ENCODE results near the gene KHDC3L. TPM values are rescaled to one million over a fixed set of nuclear protein-coding genes. Genes with fewer than 3 reads are reported as not detected.

KHDC3L gene
- total and polyA plus RNA-seq, 2 of the 13 experiments (the other 11 are each of a cell fraction or from before 2014, with no cell fraction given), result not detected

- 2% methylated on average over 6 of the region's 6 CpGs for WGBS (ENCODE audit: low lambda C conversion rate)
- Histone ChIP-seq H3K4me2 (ENCODE audit: low read depth, low read length) (no peak overlapping the region), H3K79me2 (ENCODE audit: insufficient read depth, low read length) (no peaks in the 10 kb centered on the region), H3K9ac (ENCODE audit: insufficient read depth, low read depth, low read length) (no peak overlapping the region), H3K27ac (ENCODE audit: extremely low read length, insufficient read depth, low read length) (no peak overlapping the region), H2AFZ (ENCODE audit: low read length) (no peak overlapping the region), H3K4me3 (replicated peaks in 1 of 3; ENCODE audit: insufficient read depth in 1 of 3, low read depth in 2 of 3, low read length in 3 of 3) (no peak overlapping the region), H4K20me1 (ENCODE audit: insufficient read depth, low read length) (no peaks in the 10 kb centered on the region), H3K36me3 (replicated peaks in 1 of 2; ENCODE audit: control insufficient read depth in 1 of 2, insufficient read depth in 2 of 2, low read length in 2 of 2) (no peaks in the 10 kb centered on the region), H3K4me1 (ENCODE audit: insufficient read depth, low read length) (no peaks in the 10 kb centered on the region), H3K27me3 (ENCODE audit: control insufficient read depth in 1 of 2, insufficient read depth in 2 of 2, low read length in 2 of 2) (peaks cover 0 to 21% of the 10 kb centered on the region in 2 experiments; a peak in 2 of 5 replicates), H3K9me3 (ENCODE audit: low read length) (no peaks in the 10 kb centered on the region)
- in situ Hi-C loops (cut with HindIII; ENCODE audit: extremely low pct_ligation_motif_present, low pct_unique_long_range_greater_than_20kb) (no loop called here), intact Hi-C loops (cut with micrococcal nuclease; ENCODE audit: unreplicated experiment) (no loop called here)
- BruUV-seq (replicated peaks), result no TSS peak
- no peak for FAIRE-seq
- no peak for DNase-seq (ENCODE audit: low spot score)
- TF ChIP-seq HMGXB4 (CRISPR knock-in tag; IDR thresholded peaks at IDR 0.05; ENCODE audit: borderline replicate concordance in 1 of 2, low read depth in 1 of 2), result no peak
- POLR2A ChIA-PET, result no interaction called here
- ATAC-seq, result no peak
- CTCF ChIA-PET (ENCODE audit: low intra/inter-chr PET ratio, low total read pairs), result no interaction called here
These were observed 13.1 kb upstream of the KHDC3L start for GRCh38 chr6:73349311-73349710.

- H4K20me1 ChIP-seq (ENCODE audit: insufficient read depth, low read length), result no peaks in the 10 kb centered on the region
- BruUV-seq (replicated peaks), result no TSS peak
These were observed 8.5 kb upstream of the KHDC3L start, which contains the start of gene DPPA5 for GRCh38 chr6:73353636-73354593. DPPA5 (minus strand) TSS chr6:73354276; CDS start chr6:73354225, 51 bp downstream.

More at GRCh38 chr6:73353636-73354593, 8.5 kb upstream of the KHDC3L start, which contains the start of gene DPPA5:
- no peaks in the 10 kb centered on the region for H3K36me3 ChIP-seq (replicated peaks in 1 of 2; ENCODE audit: control insufficient read depth in 1 of 2, insufficient read depth in 2 of 2, low read length in 2 of 2)
- H3K27me3 ChIP-seq (ENCODE audit: control insufficient read depth in 1 of 2, insufficient read depth in 2 of 2, low read length in 2 of 2), result peaks cover 0 to 13% of the 10 kb centered on the region in 2 experiments; a peak in 2 of 5 replicates
- POLR2A ChIA-PET, result no interaction called here
- in situ Hi-C loops (cut with HindIII; ENCODE audit: extremely low pct_ligation_motif_present, low pct_unique_long_range_greater_than_20kb) (no loop called here), intact Hi-C loops (cut with micrococcal nuclease; ENCODE audit: unreplicated experiment) (no loop called here)
- no peak within 1 kb of the TSS for H3K27ac ChIP-seq (ENCODE audit: extremely low read length, insufficient read depth, low read length)
- TF ChIP-seq ZNF337 (CRISPR knock-in tag; IDR thresholded peaks at IDR 0.05; ENCODE audit: borderline replicate concordance, low read depth) (no peak), THYN1 (CRISPR knock-in tag; IDR thresholded peaks at IDR 0.05; ENCODE audit: borderline replicate concordance, low read depth) (no peak), ZNF496 (CRISPR knock-in tag; IDR thresholded peaks at IDR 0.05; ENCODE audit: insufficient replicate concordance) (no peak), RAD51 (IDR thresholded peaks at IDR 0.05; ENCODE audit: borderline replicate concordance) (no peak), MAFF (IDR thresholded peaks at IDR 0.05; ENCODE audit: low read depth, low read length) (no peak)
- no peak within 1 kb of the TSS for H3K9ac ChIP-seq (ENCODE audit: insufficient read depth, low read depth, low read length)
- 63% methylated on average over 37 of the region's 59 CpGs for WGBS (ENCODE audit: low lambda C conversion rate)
- H3K79me2 ChIP-seq (ENCODE audit: insufficient read depth, low read length), result no peaks in the 10 kb centered on the region
- no peak within 1 kb of the TSS for H2AFZ ChIP-seq (ENCODE audit: low read length)
- no peak within 1 kb of the TSS for H3K4me2 ChIP-seq (ENCODE audit: low read depth, low read length)
- FAIRE-seq (no peak), ATAC-seq (no peak), DNase-seq (ENCODE audit: low spot score) (no peak)
- CTCF ChIA-PET (ENCODE audit: low intra/inter-chr PET ratio, low total read pairs), result no interaction called here
- H3K9me3 ChIP-seq (ENCODE audit: low read length), result no peaks in the 10 kb centered on the region
- H3K4me3 ChIP-seq (replicated peaks in 1 of 3; ENCODE audit: insufficient read depth in 1 of 3, low read depth in 2 of 3, low read length in 3 of 3), result no peak within 1 kb of the TSS
- H3K4me1 ChIP-seq (ENCODE audit: insufficient read depth, low read length), result no peaks in the 10 kb centered on the region
